ENCODE results near the gene ZNF408.

Gene ZNF408

DNA sequence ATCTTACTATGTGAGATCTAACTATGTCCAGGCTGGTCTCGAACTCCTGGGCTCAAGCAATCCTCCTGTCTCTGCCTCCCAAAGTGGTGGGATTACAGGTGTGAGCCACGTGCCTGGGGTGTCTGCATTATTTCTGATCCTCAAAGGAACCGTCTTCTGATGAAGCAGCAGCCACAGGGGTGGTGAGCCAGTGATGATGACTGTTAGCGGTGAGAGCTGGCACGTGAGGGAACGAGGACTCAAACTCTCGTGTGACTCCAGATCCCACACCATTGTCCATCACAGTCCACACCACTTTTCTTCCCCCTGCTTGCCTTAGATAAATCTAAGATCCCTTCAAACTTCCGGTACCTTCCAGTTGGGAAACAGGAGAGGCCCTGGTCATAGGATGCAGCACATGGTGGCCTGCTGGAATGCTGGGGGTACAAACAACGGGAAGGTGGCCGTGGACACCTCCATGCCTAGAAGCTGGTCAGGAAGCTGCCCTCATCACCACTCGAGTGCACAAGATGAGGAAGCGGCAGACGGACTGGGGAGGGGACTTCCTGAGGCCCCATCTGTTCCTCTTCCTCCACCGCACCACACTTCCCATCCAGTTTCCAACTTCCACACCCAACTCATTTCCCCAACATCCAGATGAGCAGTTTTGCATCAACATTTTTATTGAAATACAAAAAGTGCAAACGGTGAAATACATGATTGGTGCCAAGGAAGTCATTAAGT lies 24.2 kb upstream of the ZNF408 start:
- DNase-seq (ENCODE audit: low read depth in 2 of 2) = no peak

DNA sequence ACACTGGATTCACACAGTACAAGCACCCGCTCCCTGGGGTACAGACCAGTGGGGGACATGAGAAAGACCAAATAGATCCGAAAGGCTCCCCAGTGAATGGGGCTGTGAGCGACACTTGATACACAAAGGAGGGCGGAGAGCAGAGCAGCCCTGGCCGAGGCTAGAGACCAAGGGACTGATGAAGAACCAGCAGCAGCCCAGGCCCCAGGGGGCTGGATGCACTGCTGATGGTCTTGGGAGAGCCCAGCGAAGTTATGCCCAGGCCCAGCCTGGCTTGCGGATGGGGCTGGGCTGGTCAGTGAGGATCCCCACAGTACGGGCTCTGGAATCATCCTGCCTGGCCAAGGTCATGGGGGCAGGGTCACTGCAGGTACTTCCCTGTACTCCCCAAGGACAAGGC lies 23.7 kb upstream of the ZNF408 start:
- DNase-seq (ENCODE audit: low read depth in 2 of 2) = no peak

DNA sequence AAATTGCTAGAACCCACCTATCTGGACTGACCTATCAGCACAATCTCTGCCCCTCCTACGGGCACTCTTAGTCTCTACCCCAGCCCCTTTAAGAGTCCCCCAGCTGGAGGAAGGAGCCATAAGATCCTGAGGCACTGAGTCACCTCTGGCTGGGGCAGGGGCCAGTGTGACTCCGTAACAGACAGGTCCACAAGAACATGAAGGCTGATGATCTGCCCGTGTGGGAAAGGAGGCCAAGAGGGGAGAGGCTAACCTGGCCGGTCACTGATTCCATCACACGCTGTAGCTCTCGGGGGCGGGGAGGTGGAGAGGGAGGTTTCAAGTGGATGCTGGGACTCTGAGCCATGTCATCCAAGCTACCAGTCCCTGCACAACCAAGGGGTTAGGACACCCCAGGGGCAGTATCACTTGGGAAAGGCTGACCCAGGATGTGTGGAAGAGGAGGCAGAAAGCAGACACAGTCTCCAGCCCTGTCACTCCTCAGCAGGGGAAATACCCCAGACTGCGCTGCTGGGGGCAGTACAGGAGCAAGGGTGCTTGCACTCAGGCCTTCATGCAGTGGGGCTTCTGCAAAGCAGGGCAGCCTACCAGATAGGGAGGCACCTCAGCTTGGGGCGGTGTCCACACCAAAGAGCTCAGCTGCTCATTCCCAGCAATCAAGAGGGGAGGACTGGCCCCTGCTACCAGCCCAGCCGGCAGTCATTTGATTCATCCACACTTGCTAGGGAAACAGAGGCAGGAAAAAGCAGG lies 22.7 kb upstream of the ZNF408 start:
- no peak for DNase-seq (ENCODE audit: low read depth in 2 of 2)

DNA sequence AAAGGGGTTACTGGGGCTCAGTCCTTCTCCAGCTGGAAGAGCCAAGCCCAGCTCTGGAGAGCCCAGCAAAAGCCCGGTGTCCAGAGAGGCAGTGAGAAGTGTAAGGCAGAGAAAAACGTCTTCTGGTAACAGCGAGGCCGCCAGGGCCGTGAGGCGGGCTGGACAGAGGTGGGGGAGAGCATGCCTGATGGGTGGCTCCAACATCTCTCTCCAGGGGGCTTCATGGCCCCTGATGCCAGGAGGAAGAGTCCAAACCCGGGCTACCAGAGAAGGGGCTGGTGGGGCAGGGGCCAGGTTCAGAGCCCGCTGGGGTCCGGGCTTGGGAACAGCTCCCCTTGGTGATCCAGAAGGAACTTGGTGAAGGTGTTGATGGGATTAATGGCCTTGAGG lies 22.1 kb upstream of the ZNF408 start:
- DNase-seq (ENCODE audit: low read depth in 2 of 2) = no peak

DNA sequence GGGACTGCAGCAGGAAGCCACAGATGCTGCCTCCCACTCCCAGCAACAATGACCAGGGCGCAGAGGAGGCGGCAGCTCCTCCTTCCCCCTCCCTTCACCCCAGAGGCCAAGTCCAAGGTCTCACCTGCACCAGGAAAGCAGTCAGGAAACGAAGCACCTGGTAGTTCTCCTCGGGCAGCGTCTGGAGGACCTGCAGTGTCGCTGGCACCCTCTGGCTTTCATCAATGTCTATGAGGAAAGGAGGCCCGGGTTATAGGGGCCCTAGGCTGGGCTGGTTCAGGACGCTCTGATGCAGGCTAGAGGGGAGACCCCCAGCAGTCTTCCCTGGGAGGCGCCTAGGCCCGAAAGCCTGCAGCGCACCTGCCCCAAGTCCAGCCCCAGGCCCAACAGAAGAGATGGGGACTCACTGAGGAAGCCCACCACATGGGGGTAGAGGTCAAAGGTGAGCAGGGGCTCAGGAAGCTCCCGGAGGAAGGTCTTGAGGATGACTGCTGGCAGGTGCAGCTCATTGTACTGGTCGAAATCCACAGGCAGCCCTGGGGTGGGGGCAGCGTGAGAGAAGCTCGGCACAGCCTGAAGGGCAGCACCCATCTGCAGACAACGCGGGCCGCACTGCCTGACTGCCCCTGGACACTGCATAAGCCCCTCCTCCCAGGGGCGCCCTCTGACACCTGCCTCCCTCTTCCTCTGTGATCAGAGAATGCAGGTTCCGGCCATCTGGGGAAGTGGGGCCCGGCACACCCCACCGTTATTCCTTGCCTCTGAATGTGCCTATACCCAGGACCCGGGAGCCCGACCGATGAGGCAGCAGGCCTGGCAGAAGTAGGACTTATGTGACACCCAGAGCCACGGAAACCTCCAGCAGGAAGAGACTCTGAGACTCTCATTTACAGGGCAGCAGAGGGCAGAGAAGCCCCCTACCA lies 21.3 kb upstream of the ZNF408 start:
- no peak for DNase-seq (ENCODE audit: low read depth in 2 of 2)

DNA sequence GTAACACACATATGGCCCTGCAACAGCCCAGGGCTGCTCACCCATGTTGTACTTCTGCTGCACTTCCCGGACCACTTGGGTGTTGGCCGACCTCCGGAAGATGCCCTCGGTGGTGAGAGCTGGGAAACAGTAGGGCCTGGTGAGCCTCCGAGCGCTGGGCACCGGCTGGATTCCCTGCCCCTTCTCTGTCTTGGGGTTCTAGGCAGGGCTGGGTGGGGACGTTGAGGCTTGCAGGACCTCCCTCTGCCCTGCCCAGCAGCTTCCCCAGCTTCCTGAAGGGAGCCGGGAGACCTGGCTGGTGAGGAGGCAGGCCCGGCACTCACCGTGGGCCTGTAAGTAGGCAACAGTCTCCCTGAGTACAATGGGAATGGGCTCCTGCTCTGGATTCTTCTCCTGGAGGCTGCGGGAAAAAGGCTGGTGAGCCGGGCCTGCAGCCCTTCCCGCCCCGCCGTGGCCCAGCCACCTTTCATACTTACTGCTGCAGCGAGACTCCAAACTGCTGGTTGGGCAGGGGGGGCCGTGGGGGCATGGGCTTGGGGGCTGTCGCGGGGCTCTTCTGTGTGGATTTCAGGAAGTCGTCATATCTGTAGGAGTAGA lies 20.6 kb upstream of the ZNF408 start:
- no peak for DNase-seq (ENCODE audit: low read depth in 2 of 2)

DNA sequence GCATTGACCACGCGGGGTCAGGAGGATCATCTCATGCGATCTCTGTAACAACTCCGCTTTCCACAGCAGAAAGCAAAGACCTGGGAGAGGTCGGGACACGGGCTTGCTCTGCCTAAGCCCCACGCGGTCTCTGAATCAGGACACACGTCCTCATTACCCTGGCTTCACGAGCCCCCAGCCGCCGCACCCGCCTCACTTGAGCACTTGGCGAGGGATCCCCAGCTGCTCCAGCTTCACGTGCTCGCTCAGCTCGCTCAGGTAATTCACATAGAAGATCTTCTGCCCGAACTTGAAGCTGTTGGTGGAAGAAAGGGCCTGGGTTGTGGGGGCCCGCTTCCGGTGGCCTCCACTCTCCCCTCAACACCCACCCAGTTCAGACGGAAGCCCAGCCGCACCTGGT lies 20.0 kb upstream of the ZNF408 start:
- no peak for DNase-seq (ENCODE audit: low read depth in 2 of 2)

DNA sequence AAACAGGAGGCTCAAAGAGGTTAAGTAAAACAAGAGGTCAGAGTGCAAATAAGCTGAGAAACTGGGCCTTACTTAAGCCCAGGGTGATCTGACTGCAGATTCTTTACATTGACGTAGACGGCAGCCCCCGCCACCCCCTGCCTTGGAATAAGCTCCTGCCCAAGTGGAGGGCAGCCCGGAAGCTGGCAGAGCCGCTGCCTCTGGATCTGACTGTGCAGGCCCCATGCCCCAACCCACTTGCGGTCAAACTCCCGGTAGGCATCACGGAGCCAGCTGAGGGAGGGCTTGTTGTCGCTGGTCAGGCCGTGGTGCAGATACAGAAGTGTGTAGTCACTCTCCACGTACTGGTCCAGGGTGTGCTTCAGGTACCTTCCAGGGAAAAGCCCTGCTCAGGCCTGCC lies 19.0 kb upstream of the ZNF408 start:
- no peak for DNase-seq (ENCODE audit: low read depth in 2 of 2)

DNA sequence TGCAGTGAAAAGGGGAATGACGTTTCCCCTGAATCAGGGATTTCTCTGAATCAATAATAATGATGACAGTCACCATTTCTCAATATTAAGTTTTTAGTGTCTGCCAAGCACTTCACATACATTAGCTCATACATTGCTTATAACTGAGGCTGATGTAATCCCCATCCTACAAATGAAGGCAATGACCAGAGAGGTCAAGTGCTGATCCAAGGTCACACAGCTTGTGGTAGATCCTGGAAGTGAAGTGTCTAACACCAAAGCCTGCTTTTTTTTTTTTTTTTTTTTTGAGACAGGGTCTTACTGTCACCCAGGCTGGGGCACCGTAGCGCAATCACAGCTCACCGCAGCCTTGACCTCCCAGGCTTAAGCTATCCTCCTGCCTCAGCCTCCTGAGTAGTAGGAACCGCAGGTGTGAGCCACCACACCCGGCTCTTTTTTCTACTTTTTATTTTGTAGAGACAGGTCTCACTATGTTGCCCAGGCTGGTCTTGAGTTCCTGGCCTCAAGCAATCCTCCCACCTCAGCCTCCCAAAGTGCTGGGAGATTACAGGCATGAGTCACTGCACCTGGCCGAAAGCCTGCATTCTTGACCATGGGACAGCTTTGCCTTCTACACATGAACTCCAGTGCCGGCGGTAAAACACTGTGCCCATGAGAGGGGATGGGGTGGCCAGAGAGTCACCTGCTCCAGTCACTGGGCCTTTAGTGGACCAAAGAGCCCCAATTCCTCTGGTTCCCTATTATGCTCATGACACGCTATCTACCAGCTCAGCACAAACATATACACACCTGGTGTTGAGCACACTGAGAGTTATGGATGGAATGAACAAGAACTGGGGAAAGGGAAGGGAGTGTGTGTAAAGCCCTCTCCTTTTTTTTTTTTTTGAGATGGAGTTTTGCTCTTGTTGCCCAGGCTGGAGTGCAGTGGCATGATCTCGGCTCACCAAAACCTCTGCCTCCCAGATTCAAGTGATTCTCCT lies 17.8 kb upstream of the ZNF408 start:
- DNase-seq (ENCODE audit: low read depth in 2 of 2) = no peak

DNA sequence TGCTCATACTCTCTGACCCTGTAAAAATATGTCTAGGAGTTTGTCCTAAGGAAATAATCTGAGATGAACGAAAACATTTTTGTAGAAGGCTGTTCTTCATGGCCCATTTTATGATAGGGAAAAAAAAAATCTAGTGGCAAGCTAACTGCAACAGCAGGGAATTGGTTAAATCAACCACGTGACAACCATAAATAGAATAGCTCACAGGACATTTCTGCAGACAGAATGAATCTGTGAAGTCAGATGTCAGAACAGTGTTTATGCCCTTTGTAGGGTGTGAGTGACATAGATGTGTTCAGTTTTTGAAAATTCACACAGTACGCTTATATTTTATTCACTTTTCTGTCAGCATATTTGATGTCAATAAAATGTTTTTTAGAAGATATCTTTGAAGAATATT lies 16.5 kb upstream of the ZNF408 start:
- no peak for DNase-seq (ENCODE audit: low read depth in 2 of 2)

DNA sequence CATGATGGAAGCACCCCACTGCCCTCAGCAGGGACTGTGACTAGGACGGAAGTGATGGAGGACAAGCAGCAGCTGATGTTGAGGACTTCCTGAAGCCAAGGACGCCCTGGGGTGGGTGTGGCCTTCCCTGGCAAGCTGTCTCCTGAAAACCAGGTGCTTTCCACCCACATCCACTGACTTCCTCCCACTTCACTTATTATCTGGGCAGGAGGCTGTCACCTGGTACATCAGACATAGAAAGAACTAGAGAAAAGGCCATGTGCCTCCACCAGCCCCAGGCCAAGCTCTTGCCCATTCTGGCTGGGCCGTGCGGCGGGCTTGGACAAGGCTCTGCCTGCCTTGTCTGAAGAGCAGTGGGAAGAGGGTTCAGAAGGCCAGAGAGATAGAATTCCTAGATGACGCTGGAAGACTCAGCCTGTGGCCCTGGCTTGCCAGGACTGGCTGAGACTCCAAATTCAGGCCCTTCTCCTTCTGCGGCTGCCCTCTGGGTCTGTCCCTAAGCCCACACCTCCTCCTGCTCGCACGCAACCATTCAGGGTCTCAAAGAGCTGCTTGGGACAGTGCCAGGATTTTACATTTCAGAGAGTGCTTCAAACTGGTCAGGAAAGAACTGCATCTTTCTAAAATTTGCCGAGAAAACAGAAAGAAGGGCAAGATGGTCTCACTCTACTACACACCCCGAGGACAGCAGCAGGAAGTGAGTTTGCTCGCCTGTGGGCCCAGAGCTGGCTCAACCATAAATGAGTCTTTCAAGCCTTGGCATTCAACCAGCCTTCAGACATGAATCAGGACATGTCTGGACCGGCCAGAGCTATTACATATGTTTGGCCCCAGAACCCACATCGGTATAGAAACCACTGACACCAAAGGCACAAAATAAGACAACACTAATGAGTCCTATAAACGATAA lies 13.7 kb upstream of the ZNF408 start:
- DNase-seq (ENCODE audit: low read depth in 2 of 2) = no peak

DNA sequence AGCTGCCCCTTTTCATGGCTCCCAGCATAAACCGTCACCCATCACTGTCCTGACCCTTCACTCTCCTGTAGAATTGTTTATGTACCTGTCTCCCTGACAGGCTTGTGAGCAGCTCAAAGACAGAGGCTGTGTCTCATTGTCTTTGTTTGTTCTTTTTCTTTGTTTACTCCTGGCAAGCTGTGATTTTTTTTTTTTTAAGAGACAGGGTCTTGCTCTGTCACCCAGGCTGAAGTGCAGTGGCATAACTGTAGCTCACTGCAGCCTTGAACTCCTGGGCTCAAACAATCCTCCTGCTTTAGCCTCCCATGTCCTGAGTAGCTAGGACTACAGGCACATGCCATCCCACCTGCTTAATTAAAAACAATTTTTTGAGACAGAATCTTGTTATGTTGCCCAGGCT lies 10.1 kb upstream of the ZNF408 start:
- no peak for DNase-seq (ENCODE audit: low read depth in 2 of 2)

DNA sequence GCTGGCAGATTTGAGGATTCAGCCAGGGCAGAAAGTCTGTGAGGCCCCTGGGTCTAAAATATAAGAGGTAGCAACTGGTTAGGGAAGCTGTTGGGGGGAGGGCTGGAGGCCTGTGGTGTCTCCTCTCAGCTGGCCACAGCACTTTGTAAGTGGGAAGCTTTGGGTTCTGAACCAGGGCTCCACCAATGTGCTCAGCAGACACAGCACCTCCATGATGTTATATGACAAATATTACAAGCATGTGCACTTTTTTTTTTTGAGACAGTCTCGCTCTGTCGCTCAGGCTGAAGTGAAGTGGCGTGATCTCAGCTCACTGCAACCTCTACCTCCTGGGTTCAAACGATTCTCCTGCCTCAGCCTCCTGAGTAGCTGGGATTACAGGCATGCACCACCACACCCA lies 8.4 kb upstream of the ZNF408 start:
- no peak for DNase-seq (ENCODE audit: low read depth in 2 of 2)

DNA sequence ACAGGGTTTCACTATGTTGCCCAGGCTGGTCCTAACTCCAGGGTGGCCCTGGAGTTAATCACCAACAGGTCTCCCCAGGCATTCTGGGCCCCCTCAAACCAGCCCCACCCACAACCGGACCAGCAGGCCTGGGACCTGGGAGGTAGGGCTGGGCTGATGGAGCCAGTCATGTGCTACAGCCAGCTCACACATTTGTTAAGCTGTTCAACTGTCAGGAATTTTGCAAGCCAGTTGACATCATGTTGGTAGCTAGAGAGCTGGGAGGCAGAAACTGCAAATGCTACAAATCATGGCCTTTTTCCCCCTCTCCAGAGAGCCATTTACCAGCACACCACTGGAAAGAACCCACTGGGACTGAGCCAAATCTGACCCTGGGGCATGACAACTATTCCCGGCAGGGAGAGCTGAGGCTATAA lies 7.2 kb upstream of the ZNF408 start:
- no peak for DNase-seq (ENCODE audit: low read depth in 2 of 2)

DNA sequence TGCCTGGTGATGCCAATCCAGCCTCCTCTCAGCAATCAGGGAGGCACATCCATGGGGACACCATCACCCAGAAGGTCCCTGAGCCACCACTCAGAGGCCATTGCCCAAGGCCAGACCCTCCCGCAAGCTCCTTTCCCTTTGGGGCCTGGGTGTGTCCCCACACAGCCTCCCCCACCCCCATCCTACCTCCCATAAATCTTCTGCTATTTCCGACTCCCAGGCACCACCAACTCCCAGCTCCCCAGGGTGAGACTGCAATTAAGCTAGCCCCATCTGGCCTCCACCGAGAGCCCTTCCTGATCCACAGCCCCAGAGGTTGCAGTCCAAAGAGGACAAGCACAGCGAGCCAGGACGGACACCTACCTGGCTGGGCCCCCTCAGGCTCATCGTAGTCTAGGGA lies 6.8 kb upstream of the ZNF408 start:
- no peak for DNase-seq (ENCODE audit: low read depth in 2 of 2)

DNA sequence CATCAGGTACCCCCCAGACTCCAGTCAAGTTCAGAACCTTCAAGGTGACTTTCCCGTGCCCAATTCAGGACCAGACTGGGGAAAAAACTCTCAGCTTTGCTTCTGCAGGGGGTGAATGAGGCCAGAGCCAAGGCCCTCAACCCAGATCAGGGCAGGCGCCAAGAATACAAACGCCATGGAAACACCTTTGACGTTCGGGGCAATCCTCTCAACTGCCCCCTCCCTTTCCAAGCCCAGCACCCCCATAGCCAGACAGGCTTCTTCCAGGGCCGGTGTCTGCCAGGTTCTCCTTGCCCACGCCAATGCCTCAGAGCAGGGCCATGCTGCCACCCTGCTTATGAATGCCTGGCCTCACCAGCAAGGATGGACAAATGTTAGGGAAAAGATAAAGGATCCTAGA lies 6.2 kb upstream of the ZNF408 start:
- DNase-seq (ENCODE audit: low read depth in 2 of 2) = no peak

DNA sequence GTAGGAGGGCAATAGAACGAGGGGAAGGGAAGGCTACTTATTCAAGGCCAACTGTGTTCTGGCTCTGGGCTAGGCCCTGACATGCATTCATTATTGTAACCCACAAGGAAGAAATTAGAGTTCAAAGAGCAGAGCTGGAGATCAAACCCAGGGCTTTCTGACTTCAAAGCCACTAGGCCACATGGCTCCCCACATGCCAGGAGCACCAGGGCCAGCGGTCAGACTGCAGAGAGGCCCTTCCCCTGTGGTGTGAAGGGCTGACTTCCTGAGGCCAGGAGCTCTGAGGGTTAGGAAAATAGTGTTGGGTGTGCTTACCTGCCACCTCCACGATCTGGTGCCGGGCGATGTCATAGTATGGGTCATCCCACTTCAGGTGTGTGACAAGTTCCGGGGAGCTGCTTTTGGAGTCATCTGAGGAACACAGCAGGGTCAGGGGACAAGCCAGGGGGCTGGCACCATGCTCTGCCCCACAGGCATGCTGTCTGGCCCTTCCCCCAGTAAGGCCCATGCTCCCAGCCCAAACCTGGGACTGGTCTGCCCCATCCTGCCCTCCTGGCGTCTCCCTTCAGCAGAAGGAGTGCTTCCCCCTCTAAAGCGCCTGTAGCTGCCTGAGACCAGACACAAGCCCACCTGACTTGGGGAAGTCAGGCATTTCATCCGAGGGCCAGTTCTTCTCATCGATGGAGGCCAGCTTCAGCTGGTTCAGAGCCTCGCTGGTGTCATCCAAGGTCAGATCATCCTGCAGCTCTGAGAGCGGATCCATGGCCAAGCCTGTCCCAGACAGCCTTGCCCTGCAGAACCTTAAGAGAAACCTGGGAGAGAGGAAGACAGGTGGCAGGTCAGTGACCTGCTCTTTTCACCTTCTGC lies 5.3 kb upstream of the ZNF408 start:
- no peak for DNase-seq (ENCODE audit: low read depth in 2 of 2)

DNA sequence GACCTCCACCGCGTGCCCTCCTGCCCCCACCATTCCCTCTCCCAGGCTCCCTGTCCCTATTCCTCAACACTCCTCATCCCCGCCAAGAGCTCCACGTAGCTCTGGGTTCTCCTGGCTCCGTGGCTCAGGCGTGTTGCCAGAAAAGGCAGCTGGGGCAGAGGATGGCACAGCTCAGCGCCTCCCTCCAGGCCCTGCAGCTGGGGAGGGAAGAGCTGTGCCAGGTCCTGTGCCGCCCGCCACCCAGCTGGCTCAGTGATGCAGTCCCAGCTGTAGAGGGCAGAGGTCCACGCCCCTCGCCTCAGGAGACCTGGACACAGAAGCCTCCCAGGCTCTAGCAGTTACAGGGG lies 4.6 kb upstream of the ZNF408 start:
- no peak for DNase-seq (ENCODE audit: low read depth in 2 of 2)

DNA sequence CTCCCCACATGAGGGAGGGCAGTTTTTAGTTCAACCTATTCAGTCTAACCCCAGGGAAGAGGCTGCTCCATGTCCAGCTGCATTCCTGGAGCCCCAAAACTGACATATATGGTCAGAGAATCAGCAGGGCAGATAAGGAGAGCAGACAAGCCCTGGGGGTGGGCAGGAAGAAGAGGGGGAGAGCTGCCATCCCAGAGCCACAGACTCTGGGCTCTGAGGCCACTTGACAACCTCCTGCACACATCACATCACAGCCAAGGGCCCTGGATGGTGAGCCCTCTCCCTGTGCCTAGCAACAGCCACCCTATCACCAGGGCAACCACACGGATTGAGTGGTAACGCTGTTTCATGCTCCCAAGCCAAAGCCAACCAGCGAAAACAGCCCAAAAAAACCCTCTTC lies 3.5 kb upstream of the ZNF408 start:
- no peak for DNase-seq (ENCODE audit: low read depth in 2 of 2)
